DOHH2 (cell line): ENCODE results near the gene ARNT2.

Source experiments
- CTCF ChIP-seq: fragments of 200-600 bp; sonication (generic); IDR thresholded peaks from one replicate; pipeline ENCODE4 v1.5.1; 2014; ENCODE audit warnings: antibody characterized with exemption, mild to moderate bottlenecking, low read depth, low read length; ENCODE audit not compliant: poor library complexity, severe bottlenecking
- EZH2phosphoT487 ChIP-seq: fragments of 200-600 bp; sonication (generic); IDR thresholded peaks from 2 replicates; pipeline ENCODE4 v1.6.1; 2017; ENCODE audit warnings: borderline replicate concordance, mild to moderate bottlenecking, antibody characterized with exemption, low read length, moderate library complexity, mixed read lengths

GRCh38 chr15:80563372-80563997, 159.3 kb downstream of the ARNT2 start:
- TF ChIP-seq CTCF (no peak), EZH2phosphoT487 (no peak)
